Stimulated activated CD8-positive, alpha-beta memory T cell treated with anti-CD3 and anti-CD28 coated beads, Interleukin-15, amount 100 ng/mL, for 4 hours (primary cell): ENCODE measurements around the gene MEF2D.

Experiments used
- DNase-seq, 2 donors: peaks; one replicate each; pipeline ENCODE4 v3.0.0-alpha.2; 2020; ENCODE audit warnings: low read depth in 2 of 2

MEF2D gene

DNA sequence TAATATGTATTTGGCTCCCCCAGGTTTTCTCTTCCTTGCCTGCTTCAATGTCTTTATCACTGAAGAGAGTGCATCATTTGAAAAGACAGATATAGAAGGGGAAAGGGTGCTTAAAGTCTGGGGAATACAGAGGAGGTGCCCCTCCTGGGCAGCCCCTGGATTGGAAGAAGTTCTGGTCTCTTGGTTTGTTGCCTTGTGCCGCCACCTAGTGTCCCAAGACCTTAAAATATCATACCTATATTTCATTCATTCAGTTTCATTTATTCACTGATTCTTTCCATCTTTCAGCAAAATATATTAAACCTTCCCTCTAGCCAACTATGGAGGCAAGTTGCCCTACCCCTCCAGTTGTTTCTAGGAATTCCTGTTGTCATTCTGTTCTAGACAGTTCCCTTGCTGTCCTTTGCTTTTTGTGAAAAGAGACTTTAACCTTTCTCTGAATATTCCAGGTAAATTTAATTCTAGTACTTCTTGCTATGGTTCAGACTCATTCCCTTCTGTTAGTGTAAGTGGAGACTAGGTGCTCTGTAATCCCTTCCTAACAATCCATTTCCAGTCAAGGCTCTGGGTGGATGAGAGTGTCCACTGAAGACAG is 56.1 kb downstream of the MEF2D start:
- DNase-seq, result no peak

DNA sequence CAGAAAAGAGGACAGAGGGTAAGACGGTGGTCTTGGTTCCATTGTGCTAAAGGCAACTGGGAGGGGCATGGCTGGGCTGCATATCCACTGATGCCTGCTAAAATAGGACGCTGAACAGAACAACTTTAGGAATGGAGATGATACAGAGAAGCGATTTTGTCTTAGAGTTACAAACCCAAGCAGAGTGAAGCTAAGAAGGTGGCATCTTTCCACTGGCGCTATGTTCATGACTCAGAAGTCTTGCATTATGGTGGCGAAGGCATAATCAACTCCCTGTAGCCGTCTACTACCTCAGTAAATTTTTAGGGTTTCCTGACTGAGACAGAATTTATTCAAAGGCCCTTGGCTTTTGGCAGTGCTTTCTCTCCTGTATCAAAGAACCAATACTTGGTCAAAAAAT is 57.3 kb downstream of the MEF2D start:
- DNase-seq, result no peak

DNA sequence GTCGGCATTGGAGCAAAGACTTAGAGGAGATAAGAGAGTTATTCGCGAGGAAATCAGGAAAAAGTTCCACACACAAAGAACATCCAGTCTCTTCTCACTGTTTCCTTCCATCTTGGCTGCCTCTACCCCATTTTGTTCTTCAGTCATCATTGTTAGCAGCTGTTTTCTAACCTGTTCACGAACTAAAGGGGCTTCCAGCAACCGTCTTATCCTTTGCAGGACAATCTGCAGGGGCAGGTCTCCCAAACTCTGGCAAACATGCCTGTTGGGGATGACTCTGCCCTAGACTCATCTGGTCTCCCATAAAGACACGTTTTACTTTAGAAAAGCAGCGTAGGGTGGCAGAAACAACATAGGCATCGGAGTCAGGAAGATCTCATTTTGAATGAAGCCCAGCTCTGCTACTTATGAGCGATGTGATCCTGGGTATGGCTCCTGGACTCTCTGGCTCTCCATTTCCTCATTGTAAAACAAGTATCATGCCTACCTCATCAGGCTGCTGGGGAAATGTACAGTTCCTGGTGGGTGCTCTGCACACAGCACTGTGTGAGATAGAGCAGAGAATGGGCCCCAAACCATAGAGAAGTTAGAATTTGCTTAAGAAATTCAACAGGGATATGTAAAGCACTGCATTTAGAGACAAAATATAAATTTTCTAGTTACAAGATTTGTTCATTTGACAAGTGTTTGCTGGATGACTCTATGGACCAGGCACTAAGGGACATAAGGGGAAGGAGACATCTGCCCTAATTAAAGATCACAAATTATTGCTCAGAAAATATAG is 59.7 kb downstream of the MEF2D start:
- no peak for DNase-seq

DNA sequence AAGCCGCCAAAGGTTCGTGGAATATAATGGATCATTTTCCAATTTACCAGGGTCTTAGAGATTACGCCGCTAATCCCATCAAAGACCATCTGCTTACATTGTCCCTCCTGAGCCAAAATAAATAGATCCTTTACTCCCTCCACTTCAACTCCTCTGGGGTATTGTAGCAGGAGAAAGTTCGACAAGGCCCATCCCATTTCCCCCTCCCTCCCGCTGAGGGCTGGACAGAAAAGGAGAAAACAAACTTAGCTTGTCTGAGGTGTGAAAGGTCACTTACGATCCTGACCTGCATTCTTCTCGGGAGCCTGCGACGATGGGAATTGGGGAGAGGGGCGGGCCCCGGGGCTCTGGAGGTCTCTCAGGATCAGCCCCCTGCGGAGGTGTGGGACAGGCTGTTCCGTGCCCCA is 60.8 kb downstream of the MEF2D start:
- no peak for DNase-seq

DNA sequence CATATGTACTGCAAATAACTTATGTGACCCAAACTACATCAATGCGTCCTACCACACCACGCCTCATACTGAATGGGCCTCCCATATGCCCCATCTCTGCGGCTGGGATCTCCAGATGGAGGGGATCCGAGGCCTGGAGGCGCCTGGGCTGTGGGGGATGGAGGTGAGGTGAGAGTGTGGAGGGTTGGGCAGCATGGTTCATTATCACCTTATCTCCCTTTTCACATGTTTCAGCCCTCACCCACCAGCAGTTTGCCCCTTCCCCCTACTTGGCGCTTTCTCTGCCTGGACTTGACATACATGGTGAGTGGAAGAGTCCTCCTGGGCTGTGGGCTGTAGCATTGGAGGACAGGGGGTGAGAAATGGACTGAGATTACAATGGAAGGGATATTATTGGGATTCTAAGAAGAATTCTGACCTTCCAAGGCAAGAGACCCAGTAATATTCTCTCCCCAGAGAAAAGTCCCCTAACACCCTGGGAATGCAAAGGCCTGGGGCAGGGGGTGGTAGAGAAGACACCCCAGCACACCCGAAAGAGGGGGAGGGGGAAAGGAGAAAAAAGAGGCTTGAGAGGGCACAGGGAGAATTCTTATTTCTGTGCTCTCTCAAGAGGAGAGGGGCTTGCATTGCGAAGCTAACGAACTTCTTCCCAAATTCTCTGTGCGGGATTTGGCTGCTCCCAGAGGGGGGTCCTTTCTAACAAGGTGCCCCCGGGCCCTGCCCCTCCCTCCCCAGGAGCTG is 61.4 kb downstream of the MEF2D start:
- DNase-seq, result no peak

DNA sequence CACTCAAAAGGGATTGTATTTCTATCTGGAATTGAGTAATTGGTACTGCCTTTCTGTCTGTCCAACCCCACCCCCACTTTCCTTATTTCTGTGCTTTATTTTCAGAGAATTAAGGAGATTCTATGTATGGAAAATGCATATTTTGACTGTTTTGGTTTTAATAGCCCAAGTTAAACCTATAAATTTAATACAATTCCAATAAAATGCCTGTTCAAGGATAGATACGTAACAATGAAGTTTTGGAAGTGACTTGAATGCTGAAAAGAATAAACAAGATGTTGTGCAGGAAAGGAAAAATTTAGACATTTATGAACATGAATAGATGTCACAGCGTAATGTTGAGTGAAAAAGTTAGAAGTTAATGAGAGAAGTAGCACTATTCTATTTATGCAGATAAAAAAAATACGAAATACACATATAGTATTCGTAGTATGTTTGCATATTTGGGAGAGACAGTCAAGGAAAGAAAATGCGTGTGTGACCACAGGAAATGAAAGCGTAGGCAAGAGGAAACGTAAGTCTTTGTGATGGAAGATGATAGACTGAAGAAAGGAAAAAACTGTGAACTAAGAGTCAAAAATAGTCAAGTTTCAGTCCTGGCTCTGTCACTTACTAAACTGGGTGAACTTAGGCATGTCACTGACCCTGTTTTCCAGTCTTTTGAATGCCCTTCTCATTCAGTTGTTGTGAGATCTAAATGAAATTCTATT is 62.1 kb downstream of the MEF2D start:
- no peak for DNase-seq

DNA sequence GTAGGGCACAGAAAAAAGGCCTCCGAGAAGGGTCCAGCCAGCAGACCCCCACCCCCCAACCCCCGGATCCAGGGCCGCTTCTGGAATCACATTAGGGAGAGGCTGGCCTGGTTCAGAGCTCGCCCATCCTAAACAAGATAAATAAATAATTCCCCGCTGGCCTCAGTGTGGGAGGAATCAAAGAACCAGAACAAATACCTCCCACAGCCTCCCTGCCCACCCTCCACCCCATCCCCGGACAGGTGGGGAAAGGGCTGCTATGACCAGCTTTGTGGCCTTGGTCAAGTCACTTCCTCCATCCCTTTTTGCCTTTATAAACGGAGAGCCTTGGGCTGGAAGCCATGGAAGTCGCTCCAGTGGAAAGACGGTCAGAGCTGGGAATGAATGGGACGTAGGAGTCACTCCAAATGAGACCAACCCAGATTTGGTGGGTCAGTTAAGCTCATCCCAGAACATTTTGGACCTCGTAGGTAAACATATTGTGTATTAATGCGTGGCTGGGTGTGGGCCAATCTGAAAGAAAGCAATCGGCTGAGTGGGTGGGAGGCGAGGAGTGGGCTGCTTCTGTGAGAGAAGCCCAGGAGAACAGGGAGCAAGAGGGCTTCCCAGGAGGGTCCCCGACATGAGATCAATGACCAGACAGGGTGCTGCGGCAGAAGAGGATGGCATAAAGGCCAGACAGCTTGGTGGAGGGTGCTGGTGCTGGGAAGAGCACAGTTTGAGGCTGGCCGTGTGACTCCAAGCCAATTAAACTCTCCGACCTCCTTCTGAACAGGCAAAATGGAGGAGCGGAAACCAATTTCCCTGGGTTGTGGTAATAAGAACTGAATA is 63.3 kb downstream of the MEF2D start:
- no peak for DNase-seq

DNA sequence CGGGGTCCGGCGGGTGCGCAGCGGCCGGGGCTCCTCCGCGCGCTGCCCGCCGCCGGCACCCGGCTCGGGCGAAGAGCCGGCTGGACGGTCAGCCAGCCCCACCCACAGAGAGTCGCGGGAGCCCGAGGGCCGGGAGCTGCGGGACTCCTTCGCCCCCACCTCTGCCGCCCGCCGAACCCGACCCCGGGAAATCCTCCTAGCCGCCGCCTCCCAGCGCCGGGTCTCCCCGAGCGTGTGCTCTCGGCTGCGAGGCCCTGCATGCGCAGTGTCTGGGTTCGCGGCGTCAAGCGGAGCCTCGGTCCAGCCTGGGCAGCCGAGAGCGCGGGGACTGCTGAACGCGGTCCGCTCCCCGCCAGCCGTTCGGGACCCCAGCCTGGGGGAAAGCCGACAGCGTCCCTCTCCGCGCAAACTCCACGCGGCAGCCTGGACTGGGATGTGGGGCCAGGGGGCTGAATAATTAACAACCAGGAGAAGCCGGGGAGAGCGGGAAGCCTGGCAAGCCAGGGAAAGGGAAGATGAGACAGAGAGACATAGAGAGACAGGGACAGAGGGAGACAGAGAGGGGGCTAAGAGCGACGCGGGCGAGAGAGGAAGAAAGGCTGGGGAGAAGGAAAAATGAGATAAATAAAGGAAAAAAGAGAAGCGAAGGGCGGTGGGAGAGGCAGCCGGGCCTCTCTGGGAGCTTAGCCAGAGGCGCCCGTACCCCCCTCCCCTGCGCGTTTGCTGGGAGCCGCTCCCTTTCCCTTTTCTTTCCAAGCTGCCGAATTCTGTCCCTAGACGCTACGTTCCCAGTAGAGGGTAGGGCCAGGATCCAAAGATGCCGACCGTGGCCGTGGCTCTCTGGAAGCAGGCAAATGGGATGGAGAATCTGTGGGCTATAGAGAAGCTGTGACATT is 64.2 kb downstream of the MEF2D start:
- DNase-seq, result no peak

DNA sequence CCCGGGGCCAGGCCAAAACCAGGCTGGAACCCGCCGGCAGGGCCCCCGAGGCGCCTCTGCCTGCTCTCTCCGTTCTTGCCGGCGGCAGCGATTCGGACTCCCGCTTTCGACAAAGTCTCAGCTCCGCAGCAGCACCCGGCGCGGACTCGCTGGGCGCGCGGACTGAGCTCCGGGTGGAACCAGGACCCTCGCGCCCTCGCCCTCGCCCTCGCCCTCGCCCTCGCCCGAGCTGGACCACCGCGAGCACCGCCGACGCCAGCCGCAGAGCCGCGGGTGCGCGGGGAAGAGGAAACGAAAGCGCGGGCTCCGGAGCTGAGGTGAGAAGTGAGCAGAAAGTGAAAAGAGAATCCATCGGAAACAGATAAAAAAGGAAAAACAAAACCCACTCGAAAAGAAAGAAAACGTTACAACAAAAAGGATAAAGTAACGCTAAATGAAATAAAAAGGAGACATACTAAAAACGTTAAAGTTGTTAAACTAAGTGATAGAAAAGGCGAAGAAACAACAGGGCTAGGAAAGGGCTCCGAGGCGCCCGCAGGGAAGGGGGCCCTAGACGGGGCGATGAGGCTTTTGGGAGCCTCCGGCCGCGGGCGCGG is 64.9 kb downstream of the MEF2D start:
- DNase-seq, result no peak

DNA sequence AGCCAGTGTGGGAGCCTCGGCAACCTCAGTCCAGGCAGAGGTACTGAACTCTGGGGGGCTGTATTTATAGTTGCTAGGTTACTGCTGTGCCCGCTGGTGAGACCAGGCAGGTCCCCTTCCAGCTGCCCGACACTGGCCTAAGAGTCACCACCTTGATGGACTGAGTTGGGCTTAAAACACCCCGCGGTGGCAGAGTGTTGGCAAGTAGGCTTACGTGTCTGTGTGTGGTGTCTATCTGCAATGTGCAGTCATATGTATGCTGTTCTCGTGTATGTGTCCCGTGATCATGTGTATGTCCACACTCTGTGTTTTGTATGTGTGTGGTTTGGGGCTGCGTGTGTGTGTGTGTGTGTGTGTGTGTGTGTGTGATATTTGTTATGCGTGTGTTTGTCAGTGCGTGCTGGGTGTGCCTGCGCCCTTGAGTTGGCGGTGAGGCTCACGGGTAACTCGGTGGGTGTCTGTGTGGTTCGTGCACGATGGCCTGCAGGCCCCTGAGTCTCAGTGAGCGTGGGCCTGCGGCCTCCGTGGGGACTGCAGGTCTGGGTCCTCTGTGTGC is 65.5 kb downstream of the MEF2D start:
- no peak for DNase-seq

DNA sequence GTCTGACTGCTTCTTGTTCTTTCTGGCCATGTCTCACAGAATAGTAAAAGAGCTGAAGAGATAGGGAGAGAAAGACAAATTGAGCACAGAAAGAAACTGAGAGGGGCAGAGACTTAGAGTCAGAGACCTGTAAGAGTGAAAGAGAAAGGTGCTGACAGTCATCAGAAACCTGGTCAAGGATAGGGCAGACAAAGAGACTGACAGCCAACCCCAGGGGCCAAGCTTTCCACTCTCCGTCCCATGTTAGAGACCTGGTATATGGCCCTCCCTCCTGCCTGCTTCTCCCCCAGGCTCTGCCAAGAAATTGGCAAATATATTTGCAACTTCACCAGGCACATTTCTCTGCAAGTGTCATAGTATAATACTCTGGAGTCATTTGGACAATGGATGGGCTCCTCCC is 67.0 kb downstream of the MEF2D start:
- no peak for DNase-seq

DNA sequence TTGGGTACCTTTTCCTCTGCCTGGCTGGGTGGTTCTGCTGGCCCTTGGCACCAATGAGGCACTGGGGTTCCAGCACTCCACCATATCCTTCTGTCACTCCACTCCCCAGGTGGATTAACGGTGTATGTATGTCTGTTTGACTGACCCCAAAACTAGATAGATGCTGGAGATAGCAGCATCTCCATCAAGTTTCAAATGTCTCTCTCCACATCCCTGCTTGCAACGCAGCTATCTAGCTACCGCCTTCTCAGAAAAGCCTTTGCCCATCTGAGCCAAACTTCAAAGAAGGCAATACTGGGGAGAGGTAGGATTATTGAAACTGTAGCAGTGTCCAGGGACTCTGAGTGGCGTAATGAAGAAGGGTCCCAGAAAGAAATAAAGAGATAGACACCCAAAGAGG is 67.5 kb downstream of the MEF2D start:
- DNase-seq, result no peak

DNA sequence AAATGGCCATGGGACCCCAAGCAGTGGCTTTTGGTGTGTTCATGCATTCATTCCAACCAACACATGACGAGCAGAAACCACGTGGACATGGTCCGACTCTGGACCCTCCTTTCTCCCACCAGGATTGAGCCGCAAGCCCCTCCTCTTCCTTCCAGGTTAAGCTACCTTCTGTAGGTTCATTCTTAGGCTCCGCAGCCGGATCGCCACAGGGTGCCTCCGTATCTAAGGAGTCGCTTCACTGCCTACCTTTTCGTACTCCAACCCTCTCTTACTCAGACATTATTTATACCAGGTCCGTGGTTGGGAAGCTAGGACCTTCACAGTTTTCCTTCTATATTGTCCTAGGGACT is 67.9 kb downstream of the MEF2D start:
- no peak for DNase-seq

DNA sequence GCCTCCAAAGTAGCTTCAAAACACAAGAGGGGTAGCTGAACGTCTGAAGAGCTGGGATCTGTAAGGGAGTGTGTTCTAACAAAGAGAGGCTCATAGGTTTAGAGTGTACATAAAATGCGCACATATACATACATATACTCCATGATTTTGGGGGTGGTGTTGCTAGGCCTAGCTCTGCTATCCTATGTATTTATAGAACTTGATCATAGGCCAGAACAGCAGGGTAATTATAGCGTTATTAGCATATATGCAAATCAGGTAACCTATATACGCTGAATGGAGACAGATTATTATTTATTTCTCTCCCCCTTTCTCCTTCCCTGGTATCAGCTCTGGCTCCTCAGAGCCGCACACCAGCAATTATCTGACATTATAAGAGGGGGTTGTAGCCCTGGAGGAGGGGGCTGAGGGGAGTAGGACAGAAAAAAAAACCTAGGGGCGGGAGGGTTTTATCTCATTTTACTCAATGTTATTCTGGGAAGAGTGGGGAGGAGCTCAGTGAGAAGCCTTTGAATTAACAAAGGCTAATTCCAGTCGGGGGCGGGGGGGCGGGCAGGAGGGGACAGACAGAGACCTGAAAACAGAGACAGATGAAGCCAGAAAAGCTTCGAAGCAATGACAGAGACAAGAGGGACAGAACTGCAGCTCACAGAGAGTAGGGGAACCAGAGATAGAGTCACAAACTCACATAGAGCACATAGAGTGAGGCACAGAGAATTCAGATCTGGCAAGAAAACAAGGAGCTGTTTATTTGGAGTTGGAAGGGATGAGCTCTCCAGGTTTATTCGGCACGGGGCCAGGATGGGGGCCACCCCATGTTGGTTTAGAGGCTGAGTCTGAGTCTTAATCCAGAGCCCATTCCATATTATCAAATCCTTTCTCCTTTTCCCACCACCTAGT is 68.6 kb downstream of the MEF2D start:
- no peak for DNase-seq

DNA sequence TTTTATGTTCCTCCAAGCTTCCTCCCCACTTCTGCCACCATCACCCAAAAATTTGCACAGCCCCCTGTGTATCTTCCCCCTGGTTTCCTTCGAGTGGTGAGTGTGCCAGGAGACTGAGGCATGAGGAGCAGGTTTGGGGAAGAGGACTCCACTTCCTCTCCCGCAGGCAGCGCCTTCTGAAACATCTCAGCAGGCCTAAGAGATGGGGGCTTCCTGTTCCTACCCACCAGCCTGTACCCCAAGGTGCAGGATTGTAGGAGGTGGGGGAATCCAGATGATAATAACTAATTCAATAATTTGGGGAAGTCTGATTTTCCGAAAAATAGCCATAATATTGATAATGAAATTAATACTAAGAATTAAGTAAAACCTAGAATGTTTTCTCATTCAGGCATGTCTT is 69.2 kb downstream of the MEF2D start:
- DNase-seq, result no peak

DNA sequence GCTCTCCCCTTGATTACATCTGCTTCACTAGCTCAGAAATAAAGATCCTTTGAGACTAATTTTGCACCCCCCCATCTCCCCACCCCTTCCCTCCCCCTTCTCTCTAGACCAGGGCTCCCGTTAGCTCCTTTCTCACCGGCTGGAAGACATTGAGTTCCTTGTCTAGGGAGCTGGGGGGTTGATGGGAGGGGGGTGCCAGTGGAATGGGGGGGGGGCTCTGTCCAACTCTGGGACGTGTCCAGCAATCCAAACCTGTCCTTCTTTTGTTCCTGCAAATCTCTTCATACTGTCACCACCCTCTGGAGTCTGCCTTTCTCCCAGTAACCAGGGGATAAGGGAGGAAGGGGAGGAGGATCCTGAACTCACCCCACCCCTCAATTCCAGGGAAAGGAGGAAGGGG is 69.7 kb downstream of the MEF2D start:
- DNase-seq, result no peak

DNA sequence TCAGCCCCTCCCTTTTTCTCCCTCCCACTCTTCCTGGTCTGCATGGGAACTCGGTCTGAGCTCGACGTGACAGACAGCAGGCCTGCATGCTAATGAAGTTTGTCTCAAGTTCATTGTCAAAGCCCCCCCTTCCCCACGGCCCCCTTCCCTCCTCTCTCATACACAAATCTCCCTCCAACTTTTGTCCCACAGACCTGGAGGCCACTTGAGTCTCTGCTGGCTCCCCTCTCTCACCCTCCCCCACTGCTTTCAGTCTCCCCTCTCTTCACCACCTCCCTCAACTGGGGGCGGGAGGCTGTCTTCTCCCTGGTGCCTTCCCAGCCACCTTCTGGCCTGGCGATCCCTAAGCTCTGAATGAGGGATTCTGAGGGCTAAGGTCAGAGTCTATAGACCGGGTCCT is 70.3 kb downstream of the MEF2D start:
- DNase-seq, result no peak

DNA sequence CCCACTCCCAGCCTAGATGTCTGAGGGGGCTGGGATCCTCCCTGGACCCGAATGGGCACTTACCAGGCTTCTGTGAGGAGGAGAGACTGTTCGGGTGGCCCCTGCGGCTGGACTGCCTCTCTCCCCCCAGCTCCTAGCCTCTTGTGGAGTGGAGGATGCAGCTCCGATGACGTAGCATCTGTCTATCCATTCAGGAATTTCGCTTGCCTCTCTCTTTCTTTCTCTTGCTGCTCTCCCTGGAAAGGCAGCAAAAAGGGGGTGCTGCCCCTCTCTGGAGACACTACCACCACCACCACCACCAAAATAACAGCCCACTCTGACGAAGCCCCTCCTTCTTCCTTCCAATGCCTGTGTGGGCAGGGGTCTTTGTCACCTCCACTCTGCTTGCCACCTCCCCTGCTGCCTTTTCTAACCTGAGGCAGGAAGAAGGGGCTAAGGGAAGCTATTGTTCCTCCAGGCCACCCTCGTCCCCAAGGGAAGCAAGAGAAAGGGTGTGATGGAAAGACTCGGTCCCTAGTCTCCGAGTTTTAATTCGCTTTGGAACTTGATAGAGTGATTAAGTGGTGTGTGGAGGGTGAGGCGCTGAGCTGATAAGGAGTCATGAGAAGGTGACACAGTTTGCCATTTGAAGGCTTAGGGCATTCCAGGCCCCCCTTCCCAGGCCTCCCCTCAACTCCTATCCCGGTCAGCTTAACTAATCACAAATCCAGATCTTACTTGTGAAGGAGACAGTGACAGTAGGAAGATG is 71.1 kb downstream of the MEF2D start:
- no peak for DNase-seq
